ENCODE results near the gene MUS81. TPM values are rescaled to one million over a fixed set of nuclear protein-coding genes. Genes with fewer than 3 reads are reported as not detected.

The MUS81 gene
- total and polyA plus RNA-seq, 10 of the 15 experiments (the other 5 are each of a cell fraction or from before 2014, with no cell fraction given), result 11.8 to 76.1 (median 48.4) TPM

DNA sequence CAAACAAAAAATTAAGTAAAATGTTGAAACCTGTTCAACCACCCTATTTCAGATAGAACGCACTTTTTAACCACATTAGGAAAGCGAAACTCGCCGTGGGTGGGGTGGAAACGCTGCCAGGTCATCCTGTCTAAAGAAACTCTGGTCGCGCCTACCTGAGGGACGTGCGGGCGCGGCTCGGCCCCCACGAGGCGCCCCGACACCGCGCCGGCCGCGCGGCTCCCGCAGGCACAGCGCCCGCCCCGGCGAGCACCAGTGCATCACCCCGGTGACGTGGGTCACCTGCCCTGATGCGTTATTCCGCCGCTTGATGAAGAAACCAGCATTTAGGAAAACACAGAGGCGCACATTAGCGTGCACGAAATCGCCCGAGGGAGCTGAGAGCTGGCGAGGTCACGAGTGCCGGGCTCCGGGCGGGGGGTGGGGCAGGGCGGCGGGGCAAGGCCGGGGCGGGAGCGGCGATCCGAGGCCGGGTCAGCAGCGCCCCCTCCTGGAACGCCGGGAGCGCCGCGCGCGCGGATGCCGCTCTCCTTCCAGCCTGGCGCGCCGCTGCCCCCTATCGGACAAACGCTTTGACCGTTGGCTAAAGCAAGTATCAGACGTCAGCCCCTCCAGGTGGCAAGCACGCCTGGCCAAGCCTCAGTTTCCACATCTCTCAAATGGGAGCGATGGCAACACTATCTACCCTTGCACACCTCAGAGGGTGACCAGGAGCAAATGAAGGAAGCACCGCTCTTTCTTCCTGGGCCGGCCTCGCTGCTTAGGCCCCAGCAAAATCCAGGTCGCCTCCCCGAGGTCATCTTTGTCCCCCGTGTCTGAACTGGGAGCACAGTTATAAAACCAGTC, 42.2 kb upstream of the MUS81 start (continued):
- no peak for TF ChIP-seq E4F1 (IDR thresholded peaks at IDR 0.05; ENCODE audit: borderline replicate concordance, partially characterized antibody)
- peak; percentile 98 for TF ChIP-seq SMARCA5 (IDR thresholded peaks at IDR 0.05)
- no peak for TF ChIP-seq PML (IDR thresholded peaks at IDR 0.05; ENCODE audit: low read length)
- TF ChIP-seq SPI1 (IDR thresholded peaks at IDR 0.05; ENCODE audit: borderline replicate concordance, insufficient read depth, low read depth, low read length), result no peak
- TF ChIP-seq TBL1XR1 (IDR thresholded peaks at IDR 0.05; ENCODE audit: low read depth, low read length), result 0 out of 2 replicates have a peak, but pooled peaks have one; percentile 21
- no peak for TF ChIP-seq CEBPB (IDR thresholded peaks at IDR 0.05; ENCODE audit: borderline replicate concordance in 1 of 2, low read depth in 2 of 2, low read length in 2 of 2)
- TF ChIP-seq USF1 (IDR thresholded peaks at IDR 0.05; ENCODE audit: borderline replicate concordance, extremely low read length, insufficient read depth, low read depth, low read length), result peak; percentile 46
- no peak for TF ChIP-seq ESRRA (IDR thresholded peaks at IDR 0.05; ENCODE audit: low read length)
- TF ChIP-seq MAX (IDR thresholded peaks at IDR 0.05; ENCODE audit: low read depth, low read length), result peak; percentile 53; the same call in 1 of the 2 replicates
- no peak for TF ChIP-seq PAX8 (IDR thresholded peaks at IDR 0.05)
- no peak for TF ChIP-seq GABPA (IDR thresholded peaks at IDR 0.05; ENCODE audit: low read depth)
- TF ChIP-seq GATAD2B (conservative IDR thresholded peaks at IDR 0.05; ENCODE audit: low read depth), result peak; percentile 81
- TF ChIP-seq ATF3 (IDR thresholded peaks at IDR 0.05; ENCODE audit: borderline replicate concordance, extremely low read depth, low read depth, low read length), result peak; percentile 47; the same call in 1 of the 2 replicates
- TF ChIP-seq HCFC1 (IDR thresholded peaks at IDR 0.05; ENCODE audit: low read length), result 0 out of 2 replicates have a peak, but pooled peaks have one; percentile 26
- peak; percentile 87 for TF ChIP-seq RAD21 (IDR thresholded peaks at IDR 0.05; ENCODE audit: insufficient read depth, low read depth, low read length)
- no peak for TF ChIP-seq POLR2A (IDR thresholded peaks at IDR 0.05; ENCODE audit: low read depth, low read length)
- TF ChIP-seq RELB (IDR thresholded peaks at IDR 0.05; ENCODE audit: low read depth), result no peak
- TF ChIP-seq SREBF2 (IDR thresholded peaks at IDR 0.05; ENCODE audit: low read length), result no peak
- TF ChIP-seq BCL11A (IDR thresholded peaks at IDR 0.05; ENCODE audit: low read depth, low read length), result no peak
- no peak for TF ChIP-seq POLR2AphosphoS2 (IDR thresholded peaks at IDR 0.05; ENCODE audit: low read depth, low read length)
- no peak for TF ChIP-seq SP1 (IDR thresholded peaks at IDR 0.05; ENCODE audit: low read depth, low read length)
- no peak for TF ChIP-seq BMI1 (IDR thresholded peaks at IDR 0.05; ENCODE audit: borderline replicate concordance)
- TF ChIP-seq CHD2 (IDR thresholded peaks at IDR 0.05; ENCODE audit: borderline replicate concordance, low read depth, low read length), result 0 out of 2 replicates have a peak, but pooled peaks have one; percentile 44
- TF ChIP-seq ZNF622 (IDR thresholded peaks at IDR 0.05), result no peak
- TF ChIP-seq NR2C1 (IDR thresholded peaks at IDR 0.05), result no peak
